AG09319 (cell line): ENCODE measurements around the gene CRB1.
"Not testable (repeated sequence)": the region's sequence is repeated elsewhere in the genome, so short reads cannot be mapped to it uniquely, and the experiment has no call there.

ENCODE experiments used
- DNase-seq: peaks from one replicate; pipeline ENCODE4 v3.0.0-alpha.2; 2010; ENCODE audit warnings: low read depth; ENCODE audit errors: extremely low read depth
- TF ChIP-seq, protein P1 (sequence below): IDR thresholded peaks from 2 replicates; pipeline ENCODE4 v1.5.1; 2011; ENCODE audit warnings: low read depth, mild to moderate bottlenecking, inconsistent platforms, low read length, moderate library complexity

Gene CRB1

DNA sequence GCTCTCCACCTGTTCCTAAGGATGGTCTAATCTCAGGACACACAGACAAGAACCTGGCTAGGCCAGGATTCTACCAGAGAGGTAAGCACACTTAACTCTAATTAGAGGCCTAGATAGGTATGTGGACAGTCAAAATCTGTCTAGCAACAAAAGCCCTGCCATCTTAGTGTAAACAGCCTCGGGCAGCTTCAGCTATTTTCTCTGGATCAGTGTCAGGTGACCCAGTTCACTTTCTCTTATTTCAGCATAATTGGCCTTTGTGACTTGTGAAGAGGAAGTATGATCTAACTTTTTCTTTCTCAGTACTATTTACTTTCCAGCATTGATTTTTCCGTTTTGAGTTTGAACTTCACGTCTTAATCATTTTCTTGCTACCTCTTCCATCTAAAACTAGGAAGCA is 217.7 kb downstream of the CRB1 start:
- TF ChIP-seq, protein P1, sequence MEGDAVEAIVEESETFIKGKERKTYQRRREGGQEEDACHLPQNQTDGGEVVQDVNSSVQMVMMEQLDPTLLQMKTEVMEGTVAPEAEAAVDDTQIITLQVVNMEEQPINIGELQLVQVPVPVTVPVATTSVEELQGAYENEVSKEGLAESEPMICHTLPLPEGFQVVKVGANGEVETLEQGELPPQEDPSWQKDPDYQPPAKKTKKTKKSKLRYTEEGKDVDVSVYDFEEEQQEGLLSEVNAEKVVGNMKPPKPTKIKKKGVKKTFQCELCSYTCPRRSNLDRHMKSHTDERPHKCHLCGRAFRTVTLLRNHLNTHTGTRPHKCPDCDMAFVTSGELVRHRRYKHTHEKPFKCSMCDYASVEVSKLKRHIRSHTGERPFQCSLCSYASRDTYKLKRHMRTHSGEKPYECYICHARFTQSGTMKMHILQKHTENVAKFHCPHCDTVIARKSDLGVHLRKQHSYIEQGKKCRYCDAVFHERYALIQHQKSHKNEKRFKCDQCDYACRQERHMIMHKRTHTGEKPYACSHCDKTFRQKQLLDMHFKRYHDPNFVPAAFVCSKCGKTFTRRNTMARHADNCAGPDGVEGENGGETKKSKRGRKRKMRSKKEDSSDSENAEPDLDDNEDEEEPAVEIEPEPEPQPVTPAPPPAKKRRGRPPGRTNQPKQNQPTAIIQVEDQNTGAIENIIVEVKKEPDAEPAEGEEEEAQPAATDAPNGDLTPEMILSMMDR = no peak
- no peak for DNase-seq

DNA sequence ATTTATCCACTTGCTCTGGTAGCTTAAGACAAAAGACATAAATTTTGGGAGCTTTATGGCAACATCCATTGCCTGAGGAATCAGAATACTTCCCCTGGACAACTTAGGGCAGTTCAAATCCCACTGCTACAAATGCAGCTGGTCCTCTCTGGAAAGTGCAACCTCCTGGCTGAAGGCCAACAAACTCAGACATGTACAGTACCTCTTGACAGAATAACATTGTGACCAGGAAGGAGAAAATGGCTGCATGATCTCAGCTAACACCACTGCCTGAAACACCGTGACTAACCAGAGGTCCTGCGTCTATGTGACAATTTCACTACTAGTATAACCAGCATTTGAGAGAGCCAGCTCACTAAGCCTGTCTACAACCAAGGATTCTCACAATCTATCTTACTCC is 218.9 kb downstream of the CRB1 start:
- TF ChIP-seq, protein P1 = no peak
- DNase-seq = no peak

DNA sequence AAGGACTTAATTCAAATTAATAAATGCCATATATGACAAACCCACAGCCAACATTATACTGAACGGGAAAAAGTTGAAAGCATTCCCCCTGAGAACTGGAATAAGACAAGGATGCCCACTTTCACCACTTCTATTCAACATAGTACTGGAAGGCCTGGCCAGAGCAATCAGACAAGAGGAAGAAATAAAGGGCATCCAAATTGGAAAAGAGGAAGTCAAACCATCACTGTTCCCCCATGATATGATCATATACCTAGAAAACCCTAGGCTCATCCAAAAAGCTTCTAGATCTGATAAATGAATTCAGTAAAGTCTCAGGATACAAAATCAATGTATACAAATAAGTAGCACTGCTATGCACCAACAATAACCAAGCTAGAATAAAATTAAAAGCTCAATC is 223.5 kb downstream of the CRB1 start:
- DNase-seq = not testable (repeated sequence)

DNA sequence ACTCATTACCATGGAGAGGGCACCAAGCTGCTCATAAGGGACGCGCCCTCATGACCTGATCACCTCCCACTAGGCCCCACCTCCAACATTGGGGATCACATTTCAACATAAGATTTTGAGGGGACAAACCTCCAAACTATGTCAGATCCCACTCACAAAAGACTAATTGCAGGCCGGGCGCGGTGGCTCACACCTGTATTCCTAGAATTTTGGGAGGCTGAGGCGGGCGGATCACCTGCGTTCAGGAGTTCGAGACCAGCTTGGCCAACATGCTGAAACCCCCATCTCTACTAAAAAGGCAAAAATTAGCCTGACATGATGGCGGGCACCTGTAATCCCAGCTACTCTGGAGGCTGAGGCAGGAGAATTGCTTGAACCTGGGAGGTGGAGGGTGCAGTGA is 228.7 kb downstream of the CRB1 start:
- TF ChIP-seq, protein P1 = no peak

DNA sequence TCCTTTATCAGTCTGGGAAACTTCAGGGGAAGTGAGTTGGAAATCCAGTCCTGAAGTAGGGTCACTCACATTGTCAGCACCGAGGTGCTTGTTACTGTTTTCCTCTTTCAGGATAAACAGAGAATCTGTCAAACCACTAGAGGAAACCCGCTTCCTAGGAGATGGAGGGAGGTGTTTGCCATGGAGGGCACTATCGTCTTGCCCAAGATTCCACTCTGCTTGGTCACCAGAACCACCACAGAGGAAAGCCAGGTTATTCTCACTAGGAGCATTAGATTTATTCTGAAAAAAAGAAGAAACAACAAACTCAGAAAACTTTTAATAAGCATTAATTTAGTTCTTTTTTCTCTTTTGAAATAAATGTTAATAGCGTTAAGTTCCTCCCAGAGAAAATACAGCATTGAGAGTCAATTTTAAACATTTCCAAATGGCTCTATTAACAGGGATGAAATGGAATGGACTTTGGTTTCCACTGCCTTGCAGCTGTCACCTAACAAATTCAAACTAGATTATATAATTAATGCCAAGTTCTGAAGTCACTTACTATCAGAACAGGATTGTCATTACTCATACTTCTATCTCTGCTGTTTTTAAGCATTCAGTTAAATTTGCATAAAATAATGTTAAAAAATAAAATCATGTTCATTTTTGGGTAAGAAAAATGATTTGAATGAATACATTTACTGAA is 242.8 kb downstream of the CRB1 start:
- TF ChIP-seq, protein P1 = no peak
- no peak for DNase-seq

More for the DNA sequence above, 228.7 kb downstream of the CRB1 start:
- no peak for DNase-seq

DNA sequence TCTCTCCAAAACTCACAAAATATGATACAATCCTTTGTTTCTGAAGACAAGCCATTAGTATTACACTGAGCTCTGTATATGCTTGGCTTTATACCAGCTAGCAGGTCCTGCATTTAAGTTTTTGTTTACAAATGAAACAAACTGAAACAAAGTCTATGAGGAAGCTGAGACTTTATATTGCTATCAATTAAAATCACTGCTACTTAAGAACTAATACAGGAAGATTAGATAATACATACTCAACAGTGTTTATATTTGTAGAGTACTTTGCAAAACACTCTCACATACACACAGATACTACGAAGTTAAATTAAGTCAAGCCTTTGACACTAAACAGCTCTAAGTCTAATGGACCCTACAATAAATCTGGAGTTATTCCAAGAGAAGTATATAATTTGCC is 247.4 kb downstream of the CRB1 start:
- TF ChIP-seq, protein P1 = no peak
- no peak for DNase-seq

DNA sequence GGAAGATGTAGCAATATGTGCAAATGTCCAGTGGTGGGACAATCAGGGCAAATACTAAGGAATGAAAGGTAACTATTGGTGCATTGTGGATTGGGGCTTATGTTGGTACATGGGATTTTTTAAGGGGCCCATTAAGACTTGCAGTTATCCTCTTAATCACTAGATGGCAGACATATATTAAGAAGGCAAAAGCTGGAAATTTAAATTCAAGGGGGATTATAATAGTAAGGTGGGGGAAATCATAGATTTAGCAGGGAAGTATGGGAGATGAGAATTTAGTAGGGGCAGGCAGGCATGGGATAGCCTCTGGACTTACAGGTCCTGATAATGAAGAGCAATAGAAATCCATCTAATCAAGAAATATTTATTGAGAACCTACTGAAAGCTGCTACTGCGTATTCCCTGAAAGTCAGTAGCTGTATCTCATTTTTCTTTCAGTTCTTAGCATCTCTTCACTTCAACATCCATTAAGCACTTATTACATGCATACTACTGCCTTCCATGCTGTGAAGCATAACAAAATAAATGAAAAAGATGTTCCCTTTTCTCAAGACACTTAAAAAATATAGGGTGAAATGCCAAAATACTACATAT is 251.8 kb downstream of the CRB1 start:
- TF ChIP-seq, protein P1 = peak; percentile 45
- no peak for DNase-seq
